HEK293T (cell line): ENCODE measurements around the gene MACROD2.

Experiments used
- ARNT ChIP-seq: fragments of 450-650 bp; IDR thresholded peaks from 2 replicates; pipeline ENCODE4 v1.6.1; 2017; ENCODE audit warnings: mild to moderate bottlenecking
- FOXA1 ChIP-seq: fragments of 450-650 bp; IDR thresholded peaks from 2 replicates; pipeline ENCODE4 v1.6.1; 2016; ENCODE audit warnings: mild to moderate bottlenecking
- L3MBTL2 ChIP-seq: fragments of 450-650 bp; conservative IDR thresholded peaks from 2 replicates; pipeline ENCODE4 v1.6.1; 2016; ENCODE audit warnings: mild to moderate bottlenecking
- TARDBP ChIP-seq: fragments of 450-650 bp; IDR thresholded peaks from 2 replicates; pipeline ENCODE4 v1.6.1; 2016

GRCh38 chr20:14830899-14831298 lies 835.6 kb downstream of the MACROD2 start:
- TF ChIP-seq L3MBTL2 = no peak
- no peak for TF ChIP-seq TARDBP
- TF ChIP-seq ARNT = no peak
- TF ChIP-seq FOXA1 = no peak
